K562 (cell line): ENCODE results near the gene PIK3C2B. TPM values are rescaled to one million over a fixed set of nuclear protein-coding genes. Genes with fewer than 3 reads are reported as not detected.

Experiments
- C11orf30 ChIP-seq: fragments of 450-650 bp; IDR thresholded peaks from 2 replicates; pipeline ENCODE4 v1.6.1; 2016; ENCODE audit warnings: low read depth, mild to moderate bottlenecking
- CHCHD3 ChIP-seq: fragments of 250-450 bp; sonication (Bioruptor Pico); IDR thresholded peaks from 2 replicates; pipeline ENCODE4 v2.1.2; 2022; ENCODE audit warnings: mild to moderate bottlenecking
- CLOCK ChIP-seq: fragments of 250-450 bp; sonication (Bioruptor Pico); IDR thresholded peaks from 2 replicates; pipeline ENCODE4 v1.4.0; 2020; ENCODE audit warnings: mild to moderate bottlenecking, moderate library complexity, borderline replicate concordance
- COPS2 ChIP-seq: fragments of 450-650 bp; conservative IDR thresholded peaks from 2 replicates; pipeline ENCODE4 v1.6.1; 2016; ENCODE audit warnings: mild to moderate bottlenecking, moderate library complexity
- FOXK1 ChIP-seq: sonication (generic); formaldehyde crosslinking; IDR thresholded peaks from 2 replicates; pipeline ENCODE4 v1.8.0; 2022; ENCODE audit warnings: missing genetic modification reagents, mild to moderate bottlenecking, borderline replicate concordance
- FOXP4 ChIP-seq: sonication (generic); formaldehyde crosslinking; IDR thresholded peaks from 2 replicates; pipeline ENCODE4 v1.8.0; 2022; ENCODE audit warnings: mild to moderate bottlenecking, missing genetic modification reagents, borderline replicate concordance
- HLTF ChIP-seq: fragments of 450-650 bp; IDR thresholded peaks from 2 replicates; pipeline ENCODE4 v1.6.1; 2016
- MAX ChIP-seq: sonication (generic); formaldehyde crosslinking; IDR thresholded peaks from 2 replicates; pipeline ENCODE4 v1.9.0; 2022; ENCODE audit warnings: mild to moderate bottlenecking, missing genetic modification reagents
- MTF1 ChIP-seq: fragments of 250-450 bp; sonication (Bioruptor Pico); IDR thresholded peaks from 2 replicates; pipeline ENCODE4 v1.9.0; 2021; ENCODE audit warnings: moderate library complexity, mild to moderate bottlenecking, inconsistent platforms, borderline replicate concordance
- NONO ChIP-seq, 2 experiments: fragments of 200-400 bp in 1 of 2; fragments of 450-650 bp in 1 of 2; formaldehyde crosslinking in 1 of 2; IDR thresholded peaks; 2 replicates each; pipeline ENCODE4 v1.6.1; 2017; ENCODE audit warnings: low read depth in 2 of 2, mild to moderate bottlenecking in 2 of 2, moderate library complexity in 2 of 2, low read length in 1 of 2
- TCF3 ChIP-seq: sonication (generic); formaldehyde crosslinking; IDR thresholded peaks from 2 replicates; pipeline ENCODE4 v1.4.0; 2020; ENCODE audit warnings: mild to moderate bottlenecking, missing genetic modification reagents
- ZNF146 ChIP-seq: IDR thresholded peaks from one replicate; pipeline ENCODE4 v1.6.1; 2018; ENCODE audit warnings: missing compliant biosample characterization; ENCODE audit not compliant: unreplicated experiment
- ZNF431 ChIP-seq: sonication (generic); formaldehyde crosslinking; IDR thresholded peaks from 2 replicates; pipeline ENCODE4 v1.8.0; 2022; ENCODE audit warnings: mild to moderate bottlenecking, missing genetic modification reagents
- ZNF589 ChIP-seq: fragments of 200-800 bp; sonication (Bioruptor generic); IDR thresholded peaks from 2 replicates; pipeline ENCODE4 v1.6.1; 2016; ENCODE audit warnings: low read depth, missing genetic modification characterization, missing compliant biosample characterization
- ZNF609 ChIP-seq: sonication (generic); formaldehyde crosslinking; IDR thresholded peaks from 2 replicates; pipeline ENCODE4 v1.8.1; 2023; ENCODE audit warnings: missing genetic modification reagents, mild to moderate bottlenecking, borderline replicate concordance
- ZNF668 ChIP-seq: fragments of 250-450 bp; sonication (Bioruptor Pico); IDR thresholded peaks from 2 replicates; pipeline ENCODE4 v1.8.0; 2022; ENCODE audit warnings: mild to moderate bottlenecking, inconsistent platforms
- polyA plus RNA-seq, 8 experiments: library from polyadenylated mRNA; depleted of rRNA in 4 of 8; stranded (reverse) in 5 of 8; unstranded in 3 of 8; fragments of >200 nt; fragmentation: Nextera tagmentation in 2 of 8; fragmentation: Illumina TruSeq in 1 of 8; extraction: Ambion mirVana in 2 of 8; extraction: Trizol in 1 of 8; gene quantifications; 2 replicates each; pipeline versions ENCODE4 v1.2.1 to v1.2.3, GENCODE V29; 2011 to 2014; ENCODE audit warnings: inconsistent platforms in 1 of 8, missing spikeins in 1 of 8
- total RNA-seq, 7 experiments: library from RNA; depleted of rRNA in 6 of 7; stranded (reverse); fragments of >200 nt in 6 of 7; fragmentation: Illumina TruSeq in 2 of 7; extraction: Trizol in 2 of 7; gene quantifications; 2 replicates each; pipeline versions ENCODE4 v1.2.1 to v1.2.3, GENCODE V29; 2011 to 2021; ENCODE audit warnings: low replicate concordance in 1 of 7

PIK3C2B gene
- total and polyA plus RNA-seq, 9 of the 15 experiments (the other 6 are each of a cell fraction or from before 2014, with no cell fraction given): 0.10 to 2.9 (median 0.72) TPM

- TF ChIP-seq CHCHD3 (no peak), C11orf30 (no peak), FOXP4 (CRISPR knock-in tag) (0 out of 2 replicates have a peak, but pooled peaks have one; percentile 48), MAX (CRISPR knock-in tag) (0 out of 2 replicates have a peak, but pooled peaks have one; percentile 27), ZNF146 (CRISPR knock-in tag) (no peak), TCF3 (CRISPR knock-in tag) (no peak; the same call in 1 of the 2 replicates), HLTF (no peak), NONO (IDR thresholded peaks at IDR 0.05; ENCODE audit: low read depth in 2 of 2, low read length in 1 of 2) (no peak), ZNF609 (CRISPR knock-in tag) (no peak), ZNF668 (CRISPR knock-in tag) (no peak), COPS2 (no peak), FOXK1 (peak; percentile 60; the same call in 1 of the 2 replicates), CLOCK (CRISPR knock-in tag) (peak; percentile 26; the same call in 1 of the 2 replicates), MTF1 (no peak), ZNF589 (peak; percentile 72; the same call in 1 of the 2 replicates), ZNF431 (CRISPR knock-in tag) (no peak)
These were observed 28.8 kb downstream of the PIK3C2B start (continued) for GRCh38 chr1:204465546-204466415.
